Activated CD8-positive, alpha-beta memory T cell treated with anti-CD3 and anti-CD28 coated beads for 48 hours (primary cell): ENCODE measurements around the gene TBC1D12.

ENCODE experiments used
- DNase-seq, 3 experiments: peaks; one replicate each; pipeline ENCODE4 v3.0.0-alpha.2; 2020; ENCODE audit warnings: low read depth in 2 of 3, low spot score in 2 of 3

TBC1D12 gene

GRCh38 chr10:94405406-94405805 is 3.1 kb downstream of the TBC1D12 start:
- no peak for DNase-seq

- DNase-seq: no peak
Measured at GRCh38 chr10:94407668-94408067, 5.3 kb downstream of the TBC1D12 start.

- DNase-seq: no peak
Measured at GRCh38 chr10:94409021-94409657, 6.8 kb downstream of the TBC1D12 start.

GRCh38 chr10:94411304-94411703 is 9.0 kb downstream of the TBC1D12 start:
- DNase-seq: no peak

- DNase-seq: no peak
Measured at GRCh38 chr10:94412449-94412848, 10.1 kb downstream of the TBC1D12 start.

- DNase-seq: no peak
Measured at GRCh38 chr10:94413361-94413760, 11.0 kb downstream of the TBC1D12 start.

- DNase-seq: no peak
Measured at GRCh38 chr10:94416896-94417295, 14.6 kb downstream of the TBC1D12 start.

GRCh38 chr10:94417321-94417720 is 15.0 kb downstream of the TBC1D12 start:
- no peak for DNase-seq

GRCh38 chr10:94420516-94420915 is 18.2 kb downstream of the TBC1D12 start:
- no peak for DNase-seq

- no peak for DNase-seq
Measured at GRCh38 chr10:94420998-94421528, 18.7 kb downstream of the TBC1D12 start.

- DNase-seq: no peak
Measured at GRCh38 chr10:94423627-94424026, 21.3 kb downstream of the TBC1D12 start.

GRCh38 chr10:94424714-94425337 is 22.5 kb downstream of the TBC1D12 start:
- DNase-seq: no peak

- DNase-seq: no peak
Measured at GRCh38 chr10:94425942-94426341, 23.6 kb downstream of the TBC1D12 start.

- no peak for DNase-seq
Measured at GRCh38 chr10:94427166-94427565, 24.8 kb downstream of the TBC1D12 start.

GRCh38 chr10:94428766-94429707 is 26.7 kb downstream of the TBC1D12 start:
- no peak for DNase-seq

- no peak for DNase-seq
Measured at GRCh38 chr10:94430701-94431100, 28.4 kb downstream of the TBC1D12 start.

- DNase-seq: no peak
Measured at GRCh38 chr10:94432443-94432842, 30.1 kb downstream of the TBC1D12 start.

GRCh38 chr10:94439275-94439861 is 37.0 kb downstream of the TBC1D12 start:
- no peak for DNase-seq

- DNase-seq: no peak
Measured at GRCh38 chr10:94440096-94440495, 37.8 kb downstream of the TBC1D12 start.

- DNase-seq: no peak
Measured at GRCh38 chr10:94443047-94443446, 40.7 kb downstream of the TBC1D12 start.

GRCh38 chr10:94443549-94443948 is 41.2 kb downstream of the TBC1D12 start:
- DNase-seq: no peak
